Endodermal cell (in vitro differentiated cells): ENCODE results near the gene FBXO8. TPM values are rescaled to one million over a fixed set of nuclear protein-coding genes. Genes with fewer than 3 reads are reported as not detected.

Source experiments
- DNase-seq: peaks from one replicate; pipeline ENCODE4 v3.0.0-alpha.2; 2017
- H3K27ac ChIP-seq: 2 replicates; pipeline ENCODE4 v1.5.1; 2013; ENCODE audit warnings: mild to moderate bottlenecking, low read depth, low read length, moderate library complexity
- H3K27me3 ChIP-seq: 2 replicates; pipeline ENCODE4 v1.6.1; 2013; ENCODE audit warnings: mild to moderate bottlenecking, low read length, moderate library complexity; ENCODE audit not compliant: insufficient read depth, control insufficient read depth, poor library complexity, severe bottlenecking
- H3K36me3 ChIP-seq: 2 replicates; pipeline ENCODE4 v1.7.0; 2013; ENCODE audit warnings: mild to moderate bottlenecking, low read length, moderate library complexity; ENCODE audit not compliant: control insufficient read depth, insufficient read depth
- H3K4me1 ChIP-seq: one replicate; pipeline ENCODE4 v1.7.0; 2013; ENCODE audit warnings: low read length; ENCODE audit not compliant: control insufficient read depth, insufficient read depth
- H3K4me3 ChIP-seq: 2 replicates; pipeline ENCODE4 v1.5.1; 2013; ENCODE audit warnings: mild to moderate bottlenecking, low read length, moderate library complexity
- H3K9ac ChIP-seq: 2 replicates; pipeline ENCODE4 v1.6.1; 2013; ENCODE audit warnings: mild to moderate bottlenecking, low read length, moderate library complexity; ENCODE audit not compliant: poor library complexity, severe bottlenecking; ENCODE audit errors: extremely low read depth
- H3K9me3 ChIP-seq: 2 replicates; pipeline ENCODE4 v1.6.1; 2013; ENCODE audit warnings: mild to moderate bottlenecking, low read length, moderate library complexity; ENCODE audit not compliant: control insufficient read depth
- H3K27ac Mint-ChIP-seq: 2 replicates; pipeline ENCODE4 v1.8.0; 2020; ENCODE audit warnings: mixed read lengths
- H3K27me3 Mint-ChIP-seq: 2 replicates; pipeline ENCODE4 v1.8.0; 2021; ENCODE audit warnings: mild to moderate bottlenecking, mixed read lengths; ENCODE audit not compliant: insufficient read depth
- H3K36me3 Mint-ChIP-seq: 2 replicates; pipeline ENCODE4 v1.8.0; 2020; ENCODE audit warnings: low read depth, mixed read lengths
- H3K4me1 Mint-ChIP-seq: 2 replicates; pipeline ENCODE4 v1.8.0; 2020; ENCODE audit warnings: mixed read lengths
- H3K4me3 Mint-ChIP-seq: 2 replicates; pipeline ENCODE4 v1.8.0; 2020; ENCODE audit warnings: mild to moderate bottlenecking, moderate library complexity, mixed read lengths
- H3K9me3 Mint-ChIP-seq: 2 replicates; pipeline ENCODE4 v1.8.0; 2020; ENCODE audit warnings: mild to moderate bottlenecking, mixed read lengths
- WGBS, 2 experiments: methylation state at CpG; one replicate each; pipeline versions ENCODE4 v1.1.5 to v1.1.7; 2013; ENCODE audit warnings: missing lambda C conversion rate in 2 of 2, mixed read lengths in 1 of 2; ENCODE audit not compliant: insufficient coverage in 1 of 2, insufficient read length in 1 of 2; 5-methylcytosine and 5-hydroxymethylcytosine counted together
- total RNA-seq, 2 donors: library from RNA; stranded (reverse); fragmentation: NEBNext Ultra II Directional in 1 of 2; extraction: Animal tissue kit (Norgen Biotek cat#: 25700) in 1 of 2; gene quantifications; 2 replicates in 1 of 2; 3 replicates in 1 of 2; pipeline ENCODE4 v1.2.1, GENCODE V29; 2021
- TF ChIP-seq, protein P1 (sequence below): fragments of 200-600 bp; sonication (generic); conservative IDR thresholded peaks from 2 replicates; pipeline ENCODE4 v1.5.0; 2021; ENCODE audit warnings: antibody characterized with exemption, mild to moderate bottlenecking

FBXO8 gene
- total RNA-seq, 2 donors from 2014 or later, result 9.4 to 9.8 TPM

GRCh38 chr4:174324725-174325124, 41.3 kb upstream of the FBXO8 start:
- Mint-ChIP-seq H3K36me3 (no peaks in the 10 kb centered on the region), H3K27me3 (no peaks in the 10 kb centered on the region), H3K4me1 (peaks cover 5% of the 10 kb centered on the region), H3K4me3 (no peak overlapping the region), H3K9me3 (no peaks in the 10 kb centered on the region), H3K27ac (no peak overlapping the region)
- no peaks in the 10 kb centered on the region for H3K27me3 ChIP-seq
- no peak for DNase-seq
- WGBS, 2 experiments, result 79% methylated on average over 2 of the region's 2 CpGs; no CpG with 5 or more reads in 1 of the 2 experiments
- H3K9ac ChIP-seq, result no peak overlapping the region
- H3K36me3 ChIP-seq, result no peaks in the 10 kb centered on the region
- H3K9me3 ChIP-seq, result no peaks in the 10 kb centered on the region
- H3K4me1 ChIP-seq, result no peaks in the 10 kb centered on the region
- TF ChIP-seq, protein P1, sequence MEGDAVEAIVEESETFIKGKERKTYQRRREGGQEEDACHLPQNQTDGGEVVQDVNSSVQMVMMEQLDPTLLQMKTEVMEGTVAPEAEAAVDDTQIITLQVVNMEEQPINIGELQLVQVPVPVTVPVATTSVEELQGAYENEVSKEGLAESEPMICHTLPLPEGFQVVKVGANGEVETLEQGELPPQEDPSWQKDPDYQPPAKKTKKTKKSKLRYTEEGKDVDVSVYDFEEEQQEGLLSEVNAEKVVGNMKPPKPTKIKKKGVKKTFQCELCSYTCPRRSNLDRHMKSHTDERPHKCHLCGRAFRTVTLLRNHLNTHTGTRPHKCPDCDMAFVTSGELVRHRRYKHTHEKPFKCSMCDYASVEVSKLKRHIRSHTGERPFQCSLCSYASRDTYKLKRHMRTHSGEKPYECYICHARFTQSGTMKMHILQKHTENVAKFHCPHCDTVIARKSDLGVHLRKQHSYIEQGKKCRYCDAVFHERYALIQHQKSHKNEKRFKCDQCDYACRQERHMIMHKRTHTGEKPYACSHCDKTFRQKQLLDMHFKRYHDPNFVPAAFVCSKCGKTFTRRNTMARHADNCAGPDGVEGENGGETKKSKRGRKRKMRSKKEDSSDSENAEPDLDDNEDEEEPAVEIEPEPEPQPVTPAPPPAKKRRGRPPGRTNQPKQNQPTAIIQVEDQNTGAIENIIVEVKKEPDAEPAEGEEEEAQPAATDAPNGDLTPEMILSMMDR, result no peak
- no peak overlapping the region for H3K4me3 ChIP-seq
- H3K27ac ChIP-seq, result no peak overlapping the region

DNA sequence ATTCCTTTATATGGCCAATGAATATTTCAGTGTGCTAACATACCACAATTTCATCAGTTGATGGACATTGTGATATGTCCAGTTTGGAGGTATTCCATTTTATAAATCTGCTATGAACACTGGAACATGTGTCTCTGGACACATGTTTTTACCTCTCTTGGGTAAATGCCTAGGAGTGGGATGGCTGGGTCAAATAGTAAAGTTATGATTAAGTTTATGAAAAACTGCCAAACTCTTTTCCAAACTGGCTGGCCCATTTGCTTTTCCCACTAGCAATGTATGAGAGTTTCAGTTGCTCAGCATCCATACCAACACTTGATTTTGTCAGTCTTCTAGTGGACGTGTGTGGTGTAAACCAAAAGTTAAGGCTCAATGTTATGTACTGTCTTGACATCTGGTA, 40.8 kb upstream of the FBXO8 start:
- no peak overlapping the region for H3K4me3 Mint-ChIP-seq
- TF ChIP-seq, protein P1, result no peak
- H3K4me1 Mint-ChIP-seq, result peaks cover 5% of the 10 kb centered on the region
- H3K36me3 ChIP-seq, result no peaks in the 10 kb centered on the region
- no peak overlapping the region for H3K9ac ChIP-seq
- no peak for DNase-seq
- H3K27ac Mint-ChIP-seq, result no peak overlapping the region
- no peaks in the 10 kb centered on the region for H3K27me3 ChIP-seq
- no peaks in the 10 kb centered on the region for H3K27me3 Mint-ChIP-seq
- no peaks in the 10 kb centered on the region for H3K9me3 ChIP-seq
- H3K4me3 ChIP-seq, result no peak overlapping the region
- no peaks in the 10 kb centered on the region for H3K4me1 ChIP-seq
- WGBS, 2 experiments, result 100% methylated on average over 1 of the region's 1 CpG; no CpG with 5 or more reads in 1 of the 2 experiments
- H3K9me3 Mint-ChIP-seq, result no peaks in the 10 kb centered on the region
- no peak overlapping the region for H3K27ac ChIP-seq
- no peaks in the 10 kb centered on the region for H3K36me3 Mint-ChIP-seq

DNA sequence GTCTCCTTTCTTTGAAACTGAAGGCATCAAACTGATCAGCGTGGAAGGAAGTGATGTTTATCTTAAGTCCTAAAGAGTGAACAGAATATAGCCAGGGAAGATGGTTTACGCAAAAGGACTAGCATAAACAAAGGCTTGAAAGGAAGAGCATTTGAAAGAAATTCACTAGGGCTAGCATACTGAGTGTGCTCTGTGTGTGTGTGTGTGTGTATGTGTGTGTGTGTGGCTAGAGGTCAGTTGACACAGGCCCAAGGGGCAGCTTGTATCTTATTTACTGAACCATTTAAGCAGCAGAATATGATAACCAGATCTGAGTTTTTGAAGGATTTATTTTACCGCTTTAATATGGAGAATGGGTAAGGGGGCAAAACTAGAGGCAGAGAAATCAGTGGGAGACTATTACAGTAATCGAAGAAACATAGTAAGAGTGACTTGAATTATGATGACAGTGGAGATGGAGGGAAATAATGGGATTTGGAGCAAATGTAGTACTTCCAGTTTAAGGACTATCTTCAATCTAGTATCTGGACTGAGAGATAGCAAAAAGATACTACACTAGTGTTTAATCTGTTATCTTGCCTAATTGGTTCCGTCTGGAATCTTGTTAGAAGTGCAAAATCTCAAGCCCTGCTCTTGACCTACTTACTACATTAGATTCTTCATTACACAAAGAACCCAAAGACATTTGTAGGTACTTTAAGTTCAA, 37.2 kb upstream of the FBXO8 start:
- no peak overlapping the region for H3K4me3 ChIP-seq
- TF ChIP-seq, protein P1, result no peak
- Mint-ChIP-seq H3K9me3 (no peaks in the 10 kb centered on the region), H3K27ac (no peak overlapping the region), H3K36me3 (peaks cover 4% of the 10 kb centered on the region), H3K4me1 (peaks cover 5% of the 10 kb centered on the region), H3K27me3 (no peaks in the 10 kb centered on the region), H3K4me3 (no peak overlapping the region)
- WGBS, 2 experiments, result 86 to 90% methylated on average over 5 of the region's 5 CpGs
- H3K9me3 ChIP-seq, result no peaks in the 10 kb centered on the region
- no peaks in the 10 kb centered on the region for H3K4me1 ChIP-seq
- H3K27me3 ChIP-seq, result no peaks in the 10 kb centered on the region
- no peak overlapping the region for H3K27ac ChIP-seq
- peaks cover 10% of the 10 kb centered on the region for H3K36me3 ChIP-seq
- DNase-seq, result no peak
- no peak overlapping the region for H3K9ac ChIP-seq
